OCI-LY3 (cell line): ENCODE measurements around the gene CD59.

ENCODE experiments used
- H2AFZ ChIP-seq: fragments of 200-600, 300-600 bp; shearing (Covaris generic); 2 replicates; pipeline ENCODE4 v1.6.0; 2014; ENCODE audit warnings: antibody characterized with exemption, low read depth, low read length
- H3K27ac ChIP-seq: fragments of 200-600, 300-600 bp; sonication (generic); 2 replicates; pipeline ENCODE4 v1.5.1; 2014; ENCODE audit warnings: mild to moderate bottlenecking, low read length, moderate library complexity, mixed read lengths
- H3K27me3 ChIP-seq: fragments of 200-600, 300-600 bp; sonication (generic); 2 replicates; pipeline ENCODE4 v1.6.1; 2014; ENCODE audit warnings: low read depth, low read length, mixed read lengths
- H3K36me3 ChIP-seq: fragments of 200-600, 300-600 bp; sonication (generic); replicated peaks from 2 replicates; pipeline ENCODE3; 2014; ENCODE audit warnings: low read depth, low read length, mixed read lengths
- H3K4me1 ChIP-seq: fragments of 300-600, 200-600 bp; sonication (generic); 2 replicates; pipeline ENCODE4 v1.6.1; 2014; ENCODE audit warnings: low read length, mixed read lengths
- H3K4me2 ChIP-seq: fragments of 200-600, 300-600 bp; sonication (generic); 2 replicates; pipeline ENCODE4 v1.6.1; 2014; ENCODE audit warnings: low read length, mixed read lengths
- H3K4me3 ChIP-seq: fragments of 300-600, 200-600 bp; sonication (generic); 2 replicates; pipeline ENCODE4 v1.5.1; 2014; ENCODE audit warnings: antibody characterized with exemption, mild to moderate bottlenecking, low read length, moderate library complexity
- H3K79me2 ChIP-seq: fragments of 300-600, 200-600 bp; shearing (Covaris generic); 2 replicates; pipeline ENCODE4 v1.6.1; 2014; ENCODE audit warnings: mild to moderate bottlenecking, low read length, mixed read lengths
- H3K9ac ChIP-seq: fragments of 300-600, 200-600 bp; shearing (Covaris generic); 2 replicates; pipeline ENCODE4 v1.6.0; 2014; ENCODE audit warnings: mild to moderate bottlenecking, low read length, moderate library complexity
- H3K9me3 ChIP-seq: fragments of 200-600, 300-600 bp; shearing (Covaris generic); 2 replicates; pipeline ENCODE4 v1.6.1; 2014; ENCODE audit warnings: low read length, mixed read lengths; ENCODE audit not compliant: insufficient read depth
- H4K20me1 ChIP-seq: fragments of 200-600, 300-600 bp; sonication (generic); 2 replicates; pipeline ENCODE4 v1.6.1; 2016; ENCODE audit warnings: low read length, mixed read lengths; ENCODE audit not compliant: insufficient read depth
- CTCF ChIP-seq: fragments of 200-600, 300-600 bp; sonication (generic); IDR thresholded peaks from 2 replicates; pipeline ENCODE4 v1.5.1; 2014; ENCODE audit warnings: antibody characterized with exemption, low read length, low read depth
- EZH2phosphoT487 ChIP-seq: fragments of 200-600 bp; shearing (Covaris generic); IDR thresholded peaks from 2 replicates; pipeline ENCODE4 v1.6.1; 2018; ENCODE audit warnings: antibody characterized with exemption, mixed run types, low read depth

Gene CD59

GRCh38 chr11:33724644-33725035 lies 11.6 kb downstream of the CD59 start:
- TF ChIP-seq EZH2phosphoT487 (no peak), CTCF (no peak)
- peaks cover 53% of the 10 kb centered on the region for H3K79me2 ChIP-seq
- H3K27me3 ChIP-seq = no peaks in the 10 kb centered on the region
- H3K9ac ChIP-seq = no peak overlapping the region
- no peak overlapping the region for H3K27ac ChIP-seq
- H4K20me1 ChIP-seq = peaks cover 36% of the 10 kb centered on the region
- H3K4me2 ChIP-seq = no peak overlapping the region
- H2AFZ ChIP-seq = no peak overlapping the region
- peaks cover 15% of the 10 kb centered on the region for H3K4me1 ChIP-seq
- H3K36me3 ChIP-seq = peaks cover 23% of the 10 kb centered on the region
- H3K9me3 ChIP-seq = no peaks in the 10 kb centered on the region
- no peak overlapping the region for H3K4me3 ChIP-seq

- Histone ChIP-seq H3K36me3 (peaks cover 27% of the 10 kb centered on the region), H3K4me3 (no peak overlapping the region), H3K27ac (no peak overlapping the region), H3K9ac (no peak overlapping the region), H4K20me1 (peaks cover 39% of the 10 kb centered on the region), H3K79me2 (peaks cover 46% of the 10 kb centered on the region), H2AFZ (no peak overlapping the region), H3K27me3 (no peaks in the 10 kb centered on the region), H3K9me3 (no peaks in the 10 kb centered on the region), H3K4me2 (no peak overlapping the region), H3K4me1 (peaks cover 15% of the 10 kb centered on the region)
- TF ChIP-seq CTCF (no peak), EZH2phosphoT487 (no peak)
Measured at GRCh38 chr11:33723238-33723881, 12.9 kb downstream of the CD59 start.

- no peak for TF ChIP-seq CTCF
- TF ChIP-seq EZH2phosphoT487 = no peak
- Histone ChIP-seq H3K79me2 (peaks cover 44% of the 10 kb centered on the region), H4K20me1 (peaks cover 39% of the 10 kb centered on the region), H3K36me3 (peaks cover 28% of the 10 kb centered on the region), H3K4me2 (no peak overlapping the region), H3K4me1 (peaks cover 15% of the 10 kb centered on the region), H3K9ac (no peak overlapping the region), H3K9me3 (no peaks in the 10 kb centered on the region), H3K4me3 (no peak overlapping the region), H2AFZ (no peak overlapping the region), H3K27ac (no peak overlapping the region), H3K27me3 (no peaks in the 10 kb centered on the region)
Measured at GRCh38 chr11:33722590-33723234, 13.5 kb downstream of the CD59 start.

- H3K4me1 ChIP-seq = peaks cover 15% of the 10 kb centered on the region
- peaks cover 38% of the 10 kb centered on the region for H3K79me2 ChIP-seq
- no peak overlapping the region for H2AFZ ChIP-seq
- no peak overlapping the region for H3K4me2 ChIP-seq
- H3K27ac ChIP-seq = no peak overlapping the region
- H3K27me3 ChIP-seq = no peaks in the 10 kb centered on the region
- H3K36me3 ChIP-seq = peaks cover 34% of the 10 kb centered on the region
- peaks cover 39% of the 10 kb centered on the region for H4K20me1 ChIP-seq
- no peaks in the 10 kb centered on the region for H3K9me3 ChIP-seq
- no peak overlapping the region for H3K4me3 ChIP-seq
- no peak overlapping the region for H3K9ac ChIP-seq
- TF ChIP-seq EZH2phosphoT487 = no peak
- TF ChIP-seq CTCF = no peak
Measured at GRCh38 chr11:33721984-33722383, 14.2 kb downstream of the CD59 start.
